PFSK-1 (cell line): ENCODE measurements around the gene NCAM2.

Source experiments
- FOXP2 ChIP-seq: optimal IDR thresholded peaks from 2 replicates; pipeline ENCODE3; 2011; ENCODE audit warnings: borderline replicate concordance, control low read depth, inconsistent platforms; ENCODE audit not compliant: insufficient read depth; ENCODE audit errors: extremely low read length, extremely low read depth
- POLR2AphosphoS5 ChIP-seq: IDR thresholded peaks from 2 replicates; pipeline ENCODE4 v1.6.1; 2012; ENCODE audit warnings: low read depth, mild to moderate bottlenecking, control low read depth, low read length, moderate library complexity
- REST ChIP-seq, 2 experiments: IDR thresholded peaks; 2 replicates each; pipeline versions ENCODE4 v1.6.1 to v1.8.0; 2011 to 2012; ENCODE audit warnings: low read depth in 2 of 2, low read length in 2 of 2, control low read depth in 1 of 2, inconsistent platforms in 1 of 2, mild to moderate bottlenecking in 1 of 2, moderate library complexity in 1 of 2; ENCODE audit not compliant: insufficient read depth in 1 of 2
- SIN3A ChIP-seq: IDR thresholded peaks from 2 replicates; pipeline ENCODE4 v1.6.1; 2012; ENCODE audit warnings: mild to moderate bottlenecking, low read length, moderate library complexity, borderline replicate concordance; ENCODE audit not compliant: insufficient read depth
- TAF1 ChIP-seq: IDR thresholded peaks from 2 replicates; pipeline ENCODE4 v1.6.1; 2012; ENCODE audit warnings: low read length, control low read depth, borderline replicate concordance; ENCODE audit not compliant: insufficient read depth

The NCAM2 gene

GRCh38 chr21:21457077-21457476 is 458.9 kb downstream of the NCAM2 start:
- TF ChIP-seq REST (IDR thresholded peaks at IDR 0.05; ENCODE audit: insufficient read depth in 1 of 2, low read depth in 2 of 2, low read length in 2 of 2), result no peak
- TF ChIP-seq TAF1, result no peak
- TF ChIP-seq SIN3A, result no peak
- TF ChIP-seq POLR2AphosphoS5, result no peak
- TF ChIP-seq FOXP2, result no peak

GRCh38 chr21:21458124-21458631 is 460.0 kb downstream of the NCAM2 start:
- TF ChIP-seq REST (IDR thresholded peaks at IDR 0.05; ENCODE audit: insufficient read depth in 1 of 2, low read depth in 2 of 2, low read length in 2 of 2) (no peak), SIN3A (no peak), FOXP2 (no peak)

GRCh38 chr21:21460979-21461378 is 462.8 kb downstream of the NCAM2 start:
- no peak for TF ChIP-seq SIN3A
- TF ChIP-seq REST (IDR thresholded peaks at IDR 0.05; ENCODE audit: insufficient read depth in 1 of 2, low read depth in 2 of 2, low read length in 2 of 2), result no peak
- no peak for TF ChIP-seq POLR2AphosphoS5
- TF ChIP-seq FOXP2, result no peak
- no peak for TF ChIP-seq TAF1

GRCh38 chr21:21463456-21463855 is 465.2 kb downstream of the NCAM2 start:
- no peak for TF ChIP-seq POLR2AphosphoS5
- no peak for TF ChIP-seq REST (IDR thresholded peaks at IDR 0.05; ENCODE audit: insufficient read depth in 1 of 2, low read depth in 2 of 2, low read length in 2 of 2)
- no peak for TF ChIP-seq TAF1
- TF ChIP-seq SIN3A, result no peak
- TF ChIP-seq FOXP2, result no peak

GRCh38 chr21:21464684-21465083 is 466.5 kb downstream of the NCAM2 start:
- TF ChIP-seq TAF1 (no peak), POLR2AphosphoS5 (no peak), SIN3A (no peak), REST (IDR thresholded peaks at IDR 0.05; ENCODE audit: insufficient read depth in 1 of 2, low read depth in 2 of 2, low read length in 2 of 2) (no peak), FOXP2 (no peak)
